GM23338 (cell line): ENCODE data around the gene SELENOF. TPM values are rescaled to one million over a fixed set of nuclear protein-coding genes. Genes with fewer than 3 reads are reported as not detected.

Experiments used
- ATAC-seq: fragments of 200-7000 bp; cut with Tn5 transposase; 3 replicates; pipeline ENCODE4 v1.9.1; 2020
- DNase-seq: peaks from one replicate; pipeline ENCODE4 v3.0.0-alpha.2; 2015; ENCODE audit warnings: low spot score
- H2AFZ ChIP-seq: fragments of 200-600 bp; sonication (generic); 2 replicates; pipeline ENCODE4 v1.8.0; 2016; ENCODE audit warnings: antibody characterized with exemption, mild to moderate bottlenecking, moderate library complexity
- H3F3A ChIP-seq: fragments of 200-600 bp; sonication (generic); replicated peaks from 2 replicates; pipeline ENCODE4 v1.8.0; 2017; ENCODE audit warnings: antibody characterized with exemption, mixed run types, low read depth
- H3K27ac ChIP-seq: fragments of 200-600 bp; sonication (generic); 2 replicates; pipeline ENCODE4 v1.6.1; 2016; ENCODE audit warnings: low read depth
- H3K27me3 ChIP-seq: fragments of 200-600 bp; sonication (generic); 2 replicates; pipeline ENCODE4 v1.8.0; 2016; ENCODE audit warnings: mild to moderate bottlenecking, mixed run types, moderate library complexity; ENCODE audit not compliant: insufficient read depth
- H3K36me3 ChIP-seq: fragments of 200-600 bp; sonication (generic); 2 replicates; pipeline ENCODE4 v1.8.0; 2016; ENCODE audit warnings: mild to moderate bottlenecking; ENCODE audit not compliant: insufficient read depth
- H3K4me1 ChIP-seq: fragments of 200-600 bp; sonication (generic); 2 replicates; pipeline ENCODE4 v1.8.0; 2016; ENCODE audit warnings: mild to moderate bottlenecking, moderate library complexity; ENCODE audit not compliant: insufficient read depth
- H3K4me2 ChIP-seq: fragments of 200-600 bp; sonication (generic); 2 replicates; pipeline ENCODE4 v1.7.1; 2017; ENCODE audit warnings: mixed run types
- H3K4me3 ChIP-seq: fragments of 200-600 bp; sonication (generic); 2 replicates; pipeline ENCODE4 v1.6.1; 2016; ENCODE audit warnings: mixed run types
- H3K79me2 ChIP-seq: fragments of 200-600 bp; sonication (generic); replicated peaks from 2 replicates; pipeline ENCODE4 v1.8.0; 2017; ENCODE audit warnings: mild to moderate bottlenecking; ENCODE audit not compliant: insufficient read depth
- H3K9me2 ChIP-seq: fragments of 200-600 bp; sonication (generic); 2 replicates; pipeline ENCODE4 v1.8.0; 2017; ENCODE audit not compliant: insufficient read depth
- H4K20me1 ChIP-seq: fragments of 200-600 bp; sonication (generic); replicated peaks from 2 replicates; pipeline ENCODE4 v1.8.0; 2017; ENCODE audit warnings: mild to moderate bottlenecking; ENCODE audit not compliant: insufficient read depth
- H3K27ac Mint-ChIP-seq: 2 replicates; pipeline ENCODE4 v1.8.0; 2020; ENCODE audit warnings: inconsistent platforms, mild to moderate bottlenecking, moderate library complexity, mixed read lengths
- H3K27me3 Mint-ChIP-seq: 3 replicates; pipeline ENCODE4 v1.8.0; 2022; ENCODE audit warnings: low read depth, mild to moderate bottlenecking, moderate library complexity, mixed read lengths, inconsistent platforms; ENCODE audit not compliant: insufficient read depth, poor library complexity
- H3K36me3 Mint-ChIP-seq: 3 replicates; pipeline ENCODE4 v1.8.0; 2021; ENCODE audit warnings: low read depth, mild to moderate bottlenecking, inconsistent platforms, moderate library complexity, mixed read lengths
- H3K4me1 Mint-ChIP-seq: 3 replicates; pipeline ENCODE4 v1.8.0; 2020; ENCODE audit warnings: mild to moderate bottlenecking, inconsistent platforms, mixed read lengths
- H3K4me3 Mint-ChIP-seq: 3 replicates; pipeline ENCODE4 v1.8.0; 2021; ENCODE audit warnings: moderate library complexity, mild to moderate bottlenecking, inconsistent platforms, mixed read lengths
- H3K9me3 Mint-ChIP-seq: 3 replicates; pipeline ENCODE4 v1.8.0; 2020; ENCODE audit warnings: moderate library complexity, mild to moderate bottlenecking, inconsistent platforms, mixed read lengths
- CREB1 ChIP-seq: fragments of 250-450 bp; sonication (Bioruptor Pico); IDR thresholded peaks from 2 replicates; pipeline ENCODE4 v1.5.0; 2020; ENCODE audit warnings: low read depth, mild to moderate bottlenecking, moderate library complexity
- EZH2 ChIP-seq: fragments of 200-600 bp; sonication (generic); IDR thresholded peaks from one replicate; pipeline ENCODE4 v1.8.0; 2017; ENCODE audit warnings: antibody characterized with exemption, mild to moderate bottlenecking, low read depth; ENCODE audit not compliant: unreplicated experiment
- EZH2phosphoT487 ChIP-seq: fragments of 200-600 bp; sonication (generic); IDR thresholded peaks from one replicate; pipeline ENCODE4 v1.8.1; 2018; ENCODE audit warnings: antibody characterized with exemption; ENCODE audit not compliant: unreplicated experiment
- JUNB ChIP-seq: IDR thresholded peaks from one replicate; pipeline ENCODE4 v1.6.1; 2016; ENCODE audit warnings: antibody characterized with exemption; ENCODE audit not compliant: unreplicated experiment
- POLR2AphosphoS5 ChIP-seq: IDR thresholded peaks from 2 replicates; pipeline ENCODE4 v1.6.1; 2016; ENCODE audit warnings: antibody characterized with exemption, low read depth
- STAT1 ChIP-seq: IDR thresholded peaks from one replicate; pipeline ENCODE4 v1.6.1; 2016; ENCODE audit warnings: antibody characterized with exemption; ENCODE audit not compliant: unreplicated experiment
- ZNF114 ChIP-seq: fragments of 250-450 bp; sonication (Bioruptor Pico); IDR thresholded peaks from 2 replicates; pipeline ENCODE4 v1.5.0; 2020; ENCODE audit warnings: mild to moderate bottlenecking, moderate library complexity
- ZNF331 ChIP-seq: fragments of 250-450 bp; sonication (Bioruptor Pico); IDR thresholded peaks from 2 replicates; pipeline ENCODE4 v1.5.0; 2020; ENCODE audit warnings: low read depth, mild to moderate bottlenecking, moderate library complexity
- long read RNA-seq: library from polyadenylated mRNA; unstranded; transcript quantifications from one replicate; pipeline ENCODE4 v2.0.0, GENCODE V29; 2020; ENCODE audit not compliant: unreplicated experiment
- polyA plus RNA-seq: library from polyadenylated mRNA; unstranded; fragments of >200 nt; fragmentation: Nextera tagmentation; extraction: Ambion mirVana; gene quantifications from 2 replicates; pipeline ENCODE4 v1.2.1, GENCODE V29; 2016
- total RNA-seq: library from RNA; depleted of rRNA; stranded (reverse); fragments of >200 nt; shearing (Covaris generic); gene quantifications from 2 replicates; pipeline ENCODE4 v1.2.3, GENCODE V29; 2014; rRNA removed
- TF ChIP-seq, protein P1 (sequence below), 2 experiments: fragments of 200-600 bp in 1 of 2; sonication (generic) in 1 of 2; conservative IDR thresholded peaks; 2 replicates each; pipeline versions ENCODE4 v1.5.1 to v1.6.1; 2016 to 2017; ENCODE audit warnings: antibody characterized with exemption in 2 of 2, low read depth in 2 of 2, mild to moderate bottlenecking in 2 of 2, moderate library complexity in 1 of 2
- TF ChIP-seq, protein P2 (sequence below): IDR thresholded peaks from one replicate; pipeline ENCODE4 v1.6.1; 2018; ENCODE audit warnings: antibody characterized with exemption; ENCODE audit not compliant: unreplicated experiment

Gene SELENOF
- total RNA-seq (113 and 160 TPM in 2 replicates), polyA plus RNA-seq (129 and 142 TPM in 2 replicates)
- long read RNA-seq, transcript SELENOF-201 (5 exons, 1,781 nt), result major isoform, 95 of 101 reads
- long read RNA-seq, partial matches to known transcripts, result 2 of 101 reads
- long read RNA-seq, other reads (novel, unspliced or antisense), result 2 of 101 reads

DNA sequence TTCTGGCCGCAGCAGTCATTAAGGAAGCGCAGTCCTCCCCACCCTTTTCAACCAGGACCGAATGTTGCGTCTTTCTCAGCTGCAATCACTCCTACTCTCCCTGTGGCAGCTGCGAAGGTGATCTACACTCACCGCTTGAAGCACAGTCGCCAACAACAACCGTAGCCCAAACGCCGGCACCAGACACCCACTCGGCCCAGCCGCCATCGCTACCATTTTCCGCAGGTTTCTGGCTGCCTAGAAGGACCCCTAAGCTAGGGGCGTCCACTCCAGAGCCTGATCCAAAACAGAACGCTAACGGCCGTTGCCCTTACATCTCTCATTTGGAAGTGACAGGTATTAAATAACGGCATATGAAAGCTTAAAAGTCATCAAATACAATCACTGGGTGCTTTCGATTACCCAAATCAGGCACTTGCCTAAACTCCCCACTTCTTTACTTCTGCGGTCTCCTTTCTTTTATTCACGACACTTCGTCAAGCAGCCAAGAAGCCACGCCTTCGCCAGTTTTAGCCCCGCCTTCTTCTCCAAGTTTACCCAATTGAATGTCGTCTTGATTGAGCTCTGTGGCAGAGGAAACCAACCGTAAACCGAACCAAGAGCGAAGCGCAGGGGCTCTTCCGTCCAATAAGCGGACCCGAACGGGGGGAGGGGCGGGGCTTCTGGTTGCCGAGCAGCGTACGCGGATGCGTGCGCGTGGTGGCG is at the start of gene SELENOF:
Gene SELENOF (minus strand): TSS at position 231 of the 705 bp plus-strand sequence. CDS start 15 bp downstream, at position 216.
- peaks cover 10% of the 10 kb centered on the region for H3K4me1 ChIP-seq
- peak within 1 kb of the TSS; percentile 96 for H3K27ac ChIP-seq
- peak within 1 kb of the TSS; percentile 38 for H2AFZ ChIP-seq
- peak; percentile 85 for ATAC-seq
- no peaks in the 10 kb centered on the region; the same call in 1 of the 2 replicates for H3F3A ChIP-seq
- no peaks in the 10 kb centered on the region for H3K36me3 ChIP-seq
- no peaks in the 10 kb centered on the region for H3K9me2 ChIP-seq
- H3K9me3 Mint-ChIP-seq, result no peaks in the 10 kb centered on the region
- peak; percentile 93 for TF ChIP-seq POLR2AphosphoS5
- TF ChIP-seq JUNB, result no peak
- peaks cover 25% of the 10 kb centered on the region for H4K20me1 ChIP-seq
- H3K4me2 ChIP-seq, result peak within 1 kb of the TSS; percentile 92
- peaks cover 85% of the 10 kb centered on the region for H3K79me2 ChIP-seq
- no peak within 1 kb of the TSS for H3K27ac Mint-ChIP-seq
- peak within 1 kb of the TSS; percentile 85 for H3K4me3 ChIP-seq
- peaks cover 26% of the 10 kb centered on the region for H3K4me1 Mint-ChIP-seq
- peak; percentile 100 for DNase-seq
- peaks cover 21% of the 10 kb centered on the region for H3K36me3 Mint-ChIP-seq
- no peak within 1 kb of the TSS for H3K4me3 Mint-ChIP-seq
- peaks cover 4% of the 10 kb centered on the region for H3K27me3 Mint-ChIP-seq
- no peaks in the 10 kb centered on the region for H3K27me3 ChIP-seq

DNA sequence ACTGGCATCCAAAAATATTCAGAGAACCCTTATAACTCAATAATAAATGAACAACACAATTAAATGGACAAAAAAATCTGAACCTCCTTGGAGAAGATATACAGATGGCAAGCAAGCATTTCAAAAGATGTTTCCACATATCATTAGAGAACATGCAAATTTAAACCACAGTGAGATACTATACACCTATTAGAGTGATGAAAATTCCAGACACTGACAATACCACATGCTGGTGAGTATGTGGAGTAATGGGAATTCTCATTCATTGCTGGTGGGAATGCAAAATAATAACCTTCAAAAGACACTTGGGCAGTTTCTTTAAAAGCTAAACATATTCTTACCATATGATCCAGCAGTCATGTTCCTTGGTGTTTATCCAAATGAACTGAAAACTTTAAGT is 46.6 kb upstream of the SELENOF start:
- Histone ChIP-seq H3K4me1 (no peaks in the 10 kb centered on the region; the same call in 1 of the 2 replicates), H3K27ac (no peak overlapping the region), H3K4me3 (no peak overlapping the region), H3F3A (no peaks in the 10 kb centered on the region), H3K27me3 (no peaks in the 10 kb centered on the region), H3K4me2 (no peak overlapping the region), H4K20me1 (0 out of 2 replicates have a peak, but pooled peaks cover 4% of the 10 kb centered on the region), H2AFZ (no peak overlapping the region), H3K9me2 (no peaks in the 10 kb centered on the region), H3K79me2 (peaks cover 52% of the 10 kb centered on the region), H3K36me3 (no peaks in the 10 kb centered on the region)
- H3K27me3 Mint-ChIP-seq, result peaks cover 5% of the 10 kb centered on the region
- H3K27ac Mint-ChIP-seq, result no peak overlapping the region
- peaks cover 22% of the 10 kb centered on the region for H3K9me3 Mint-ChIP-seq
- TF ChIP-seq EZH2, result no peak
- TF ChIP-seq CREB1, result no peak
- ATAC-seq (no peak), DNase-seq (no peak)
- H3K4me3 Mint-ChIP-seq, result no peak overlapping the region
- H3K36me3 Mint-ChIP-seq, result peaks cover 45% of the 10 kb centered on the region
- H3K4me1 Mint-ChIP-seq, result peaks cover 11% of the 10 kb centered on the region; the same call in 2 of the 3 replicates

DNA sequence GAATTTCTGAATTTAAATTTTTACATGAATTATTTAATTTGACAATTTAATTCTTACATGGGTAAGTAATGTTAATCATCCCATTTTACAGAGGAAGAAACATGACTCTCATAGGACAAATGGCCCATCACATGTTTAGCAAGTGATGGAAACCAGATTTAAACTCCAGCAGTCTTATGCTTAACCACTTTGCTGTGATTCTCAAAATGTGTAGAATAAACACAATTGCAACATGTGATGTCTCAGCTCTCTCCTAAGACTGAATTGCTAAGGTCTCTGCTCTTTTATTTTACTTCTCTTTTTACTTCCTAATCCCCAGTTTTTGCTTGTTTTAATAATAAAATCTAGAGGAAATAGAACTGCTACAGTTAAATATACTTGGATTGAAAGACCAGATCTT is 43.3 kb upstream of the SELENOF start:
- Histone ChIP-seq H3K79me2 (peaks cover 84% of the 10 kb centered on the region), H2AFZ (no peak overlapping the region), H3K27me3 (no peaks in the 10 kb centered on the region), H3K4me1 (no peaks in the 10 kb centered on the region; the same call in 1 of the 2 replicates), H3K27ac (no peak overlapping the region), H3K4me3 (no peak overlapping the region), H4K20me1 (peaks cover 4% of the 10 kb centered on the region; the same call in 1 of the 2 replicates), H3K36me3 (no peaks in the 10 kb centered on the region), H3K4me2 (no peak overlapping the region), H3F3A (no peaks in the 10 kb centered on the region), H3K9me2 (no peaks in the 10 kb centered on the region)
- Mint-ChIP-seq H3K27me3 (peaks cover 5% of the 10 kb centered on the region), H3K4me3 (no peak overlapping the region), H3K36me3 (peaks cover 19% of the 10 kb centered on the region; the same call in 2 of the 3 replicates), H3K9me3 (no peaks in the 10 kb centered on the region), H3K27ac (no peak overlapping the region), H3K4me1 (peaks cover 13% of the 10 kb centered on the region)
- ATAC-seq (no peak), DNase-seq (no peak)
- TF ChIP-seq STAT1 (no peak), ZNF331 (no peak), JUNB (no peak), EZH2phosphoT487 (no peak), ZNF114 (CRISPR knock-in tag) (no peak)
- TF ChIP-seq, protein P1, sequence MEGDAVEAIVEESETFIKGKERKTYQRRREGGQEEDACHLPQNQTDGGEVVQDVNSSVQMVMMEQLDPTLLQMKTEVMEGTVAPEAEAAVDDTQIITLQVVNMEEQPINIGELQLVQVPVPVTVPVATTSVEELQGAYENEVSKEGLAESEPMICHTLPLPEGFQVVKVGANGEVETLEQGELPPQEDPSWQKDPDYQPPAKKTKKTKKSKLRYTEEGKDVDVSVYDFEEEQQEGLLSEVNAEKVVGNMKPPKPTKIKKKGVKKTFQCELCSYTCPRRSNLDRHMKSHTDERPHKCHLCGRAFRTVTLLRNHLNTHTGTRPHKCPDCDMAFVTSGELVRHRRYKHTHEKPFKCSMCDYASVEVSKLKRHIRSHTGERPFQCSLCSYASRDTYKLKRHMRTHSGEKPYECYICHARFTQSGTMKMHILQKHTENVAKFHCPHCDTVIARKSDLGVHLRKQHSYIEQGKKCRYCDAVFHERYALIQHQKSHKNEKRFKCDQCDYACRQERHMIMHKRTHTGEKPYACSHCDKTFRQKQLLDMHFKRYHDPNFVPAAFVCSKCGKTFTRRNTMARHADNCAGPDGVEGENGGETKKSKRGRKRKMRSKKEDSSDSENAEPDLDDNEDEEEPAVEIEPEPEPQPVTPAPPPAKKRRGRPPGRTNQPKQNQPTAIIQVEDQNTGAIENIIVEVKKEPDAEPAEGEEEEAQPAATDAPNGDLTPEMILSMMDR (conservative IDR thresholded peaks at IDR 0.05; ENCODE audit: low read depth in 2 of 2), result no peak
- TF ChIP-seq, protein P2, sequence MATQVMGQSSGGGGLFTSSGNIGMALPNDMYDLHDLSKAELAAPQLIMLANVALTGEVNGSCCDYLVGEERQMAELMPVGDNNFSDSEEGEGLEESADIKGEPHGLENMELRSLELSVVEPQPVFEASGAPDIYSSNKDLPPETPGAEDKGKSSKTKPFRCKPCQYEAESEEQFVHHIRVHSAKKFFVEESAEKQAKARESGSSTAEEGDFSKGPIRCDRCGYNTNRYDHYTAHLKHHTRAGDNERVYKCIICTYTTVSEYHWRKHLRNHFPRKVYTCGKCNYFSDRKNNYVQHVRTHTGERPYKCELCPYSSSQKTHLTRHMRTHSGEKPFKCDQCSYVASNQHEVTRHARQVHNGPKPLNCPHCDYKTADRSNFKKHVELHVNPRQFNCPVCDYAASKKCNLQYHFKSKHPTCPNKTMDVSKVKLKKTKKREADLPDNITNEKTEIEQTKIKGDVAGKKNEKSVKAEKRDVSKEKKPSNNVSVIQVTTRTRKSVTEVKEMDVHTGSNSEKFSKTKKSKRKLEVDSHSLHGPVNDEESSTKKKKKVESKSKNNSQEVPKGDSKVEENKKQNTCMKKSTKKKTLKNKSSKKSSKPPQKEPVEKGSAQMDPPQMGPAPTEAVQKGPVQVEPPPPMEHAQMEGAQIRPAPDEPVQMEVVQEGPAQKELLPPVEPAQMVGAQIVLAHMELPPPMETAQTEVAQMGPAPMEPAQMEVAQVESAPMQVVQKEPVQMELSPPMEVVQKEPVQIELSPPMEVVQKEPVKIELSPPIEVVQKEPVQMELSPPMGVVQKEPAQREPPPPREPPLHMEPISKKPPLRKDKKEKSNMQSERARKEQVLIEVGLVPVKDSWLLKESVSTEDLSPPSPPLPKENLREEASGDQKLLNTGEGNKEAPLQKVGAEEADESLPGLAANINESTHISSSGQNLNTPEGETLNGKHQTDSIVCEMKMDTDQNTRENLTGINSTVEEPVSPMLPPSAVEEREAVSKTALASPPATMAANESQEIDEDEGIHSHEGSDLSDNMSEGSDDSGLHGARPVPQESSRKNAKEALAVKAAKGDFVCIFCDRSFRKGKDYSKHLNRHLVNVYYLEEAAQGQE, result no peak
